Measurements from ENCODE around the gene APRT.

- TF ChIP-seq CTCF (IDR thresholded peaks at IDR 0.05) (no peak), EP300 (IDR thresholded peaks at IDR 0.05) (no peak)
These were observed 51.8 kb downstream of the APRT start for GRCh38 chr16:88759976-88760350.
